GM12891 (cell line): Measurements from ENCODE around the gene GRIK3.

Experiments used
- DNase-seq: peaks from one replicate; pipeline ENCODE4 v3.0.0; 2011; ENCODE audit warnings: low spot score; ENCODE audit not compliant: insufficient read length
- FAIRE-seq: peaks from 2 replicates; lab custom pipeline; 2011; peaks lifted over from hg19 to GRCh38; lab: Jason Lieb, UNC
- PAX5 ChIP-seq: IDR thresholded peaks from 2 replicates; pipeline ENCODE4 v1.6.1; 2011; ENCODE audit warnings: low read length, moderate library complexity, mild to moderate bottlenecking; ENCODE audit not compliant: insufficient read depth, severe bottlenecking
- POLR2A ChIP-seq: IDR thresholded peaks from 2 replicates; pipeline ENCODE4 v1.6.1; 2011; ENCODE audit warnings: low read depth, low read length, control low read depth
- POLR2AphosphoS5 ChIP-seq: IDR thresholded peaks from 2 replicates; pipeline ENCODE4 v1.6.1; 2011; ENCODE audit warnings: low read depth, low read length, control low read depth
- POU2F2 ChIP-seq: IDR thresholded peaks from 2 replicates; pipeline ENCODE4 v1.6.1; 2011; ENCODE audit warnings: low read depth, mild to moderate bottlenecking, control low read depth, low read length, moderate library complexity
- SPI1 ChIP-seq: IDR thresholded peaks from 2 replicates; pipeline ENCODE4 v1.6.1; 2011; ENCODE audit warnings: low read depth, low read length, control low read depth
- TAF1 ChIP-seq: IDR thresholded peaks from 2 replicates; pipeline ENCODE4 v1.6.1; 2011; ENCODE audit warnings: low read depth, low read length, control low read depth

Gene GRIK3

DNA sequence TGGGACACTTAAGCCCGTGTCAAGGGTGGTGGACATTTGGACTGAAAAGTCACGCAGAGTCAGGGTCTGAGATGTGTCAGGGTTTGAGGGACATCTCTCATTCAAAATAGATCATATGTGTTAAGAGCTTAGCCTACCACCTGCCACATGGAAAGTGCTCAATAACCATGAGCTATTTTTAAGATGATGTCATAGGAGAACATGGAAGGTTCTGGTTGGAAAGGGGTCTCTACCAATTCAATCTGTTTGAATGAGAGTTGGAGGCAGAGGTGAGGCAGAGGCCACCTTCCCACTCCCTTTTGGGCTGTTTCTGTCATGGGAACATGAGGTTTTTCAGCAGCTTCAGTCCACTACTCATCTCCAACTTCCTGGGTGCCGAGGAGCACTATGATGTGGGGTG is 239.9 kb downstream of the GRIK3 start:
- no peak for DNase-seq
- no peak for FAIRE-seq
- no peak for TF ChIP-seq POLR2A
- no peak for TF ChIP-seq SPI1
- TF ChIP-seq POU2F2, result no peak
- no peak for TF ChIP-seq POLR2AphosphoS5
- TF ChIP-seq TAF1, result no peak
- TF ChIP-seq PAX5, result no peak

- DNase-seq, result no peak
- no peak for TF ChIP-seq POU2F2
- no peak for TF ChIP-seq POLR2A
- TF ChIP-seq SPI1, result no peak
- no peak for TF ChIP-seq POLR2AphosphoS5
- TF ChIP-seq PAX5, result no peak
- no peak for TF ChIP-seq TAF1
- FAIRE-seq, result no peak
Measured at GRCh38 chr1:36793452-36793851, 240.9 kb downstream of the GRIK3 start.

DNA sequence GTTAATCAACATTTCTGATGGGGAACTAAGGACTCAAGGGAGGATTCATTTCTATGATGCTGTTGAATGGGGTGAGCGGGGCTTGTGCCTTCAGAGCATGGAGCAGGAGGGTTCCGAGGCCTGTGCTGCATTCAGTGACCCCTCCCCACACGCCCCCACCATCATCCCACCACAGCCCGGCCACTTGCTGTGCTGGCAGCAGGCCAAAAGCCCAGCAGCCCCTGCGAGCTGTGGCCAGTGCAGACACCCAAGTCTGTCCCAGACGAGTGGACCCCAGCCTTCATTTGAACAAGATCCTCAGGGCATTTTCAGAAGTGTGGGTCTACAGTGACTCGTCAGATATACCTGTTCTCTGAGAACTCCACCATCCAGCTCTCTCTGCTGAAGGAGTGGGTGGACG is 242.0 kb downstream of the GRIK3 start:
- FAIRE-seq (no peak), DNase-seq (no peak)
- TF ChIP-seq POLR2A, result no peak
- no peak for TF ChIP-seq PAX5
- TF ChIP-seq POLR2AphosphoS5, result no peak
- no peak for TF ChIP-seq SPI1
- TF ChIP-seq TAF1, result no peak
- TF ChIP-seq POU2F2, result no peak

GRCh38 chr1:36790191-36790590 is 244.1 kb downstream of the GRIK3 start:
- FAIRE-seq (no peak), DNase-seq (no peak)
- TF ChIP-seq POLR2AphosphoS5, result no peak
- TF ChIP-seq POLR2A, result no peak
- TF ChIP-seq SPI1, result no peak
- TF ChIP-seq TAF1, result no peak
- no peak for TF ChIP-seq PAX5
- TF ChIP-seq POU2F2, result no peak

DNA sequence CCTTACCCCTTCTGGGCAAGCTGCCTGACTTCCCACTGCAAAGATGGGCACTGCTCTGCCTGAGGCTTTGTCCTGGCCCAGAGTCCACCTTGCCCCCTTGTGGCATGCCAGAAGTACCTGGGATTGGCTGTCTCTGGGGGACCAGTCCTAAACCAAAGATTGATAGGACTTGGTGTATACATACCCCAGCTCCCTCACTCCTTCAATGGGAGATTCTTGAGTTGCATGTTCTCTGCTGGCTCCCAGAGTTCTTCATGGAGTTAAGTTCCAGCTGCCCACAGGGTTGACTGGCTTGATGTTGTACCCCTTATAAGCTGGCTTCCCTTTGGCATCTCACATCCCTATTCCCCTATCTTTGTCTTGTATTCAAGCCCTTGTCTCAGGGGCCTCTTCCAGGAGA is 244.8 kb downstream of the GRIK3 start:
- no peak for DNase-seq
- no peak for TF ChIP-seq TAF1
- no peak for TF ChIP-seq POU2F2
- no peak for TF ChIP-seq SPI1
- no peak for TF ChIP-seq POLR2AphosphoS5
- TF ChIP-seq POLR2A, result no peak
- no peak for TF ChIP-seq PAX5
- FAIRE-seq, result no peak

DNA sequence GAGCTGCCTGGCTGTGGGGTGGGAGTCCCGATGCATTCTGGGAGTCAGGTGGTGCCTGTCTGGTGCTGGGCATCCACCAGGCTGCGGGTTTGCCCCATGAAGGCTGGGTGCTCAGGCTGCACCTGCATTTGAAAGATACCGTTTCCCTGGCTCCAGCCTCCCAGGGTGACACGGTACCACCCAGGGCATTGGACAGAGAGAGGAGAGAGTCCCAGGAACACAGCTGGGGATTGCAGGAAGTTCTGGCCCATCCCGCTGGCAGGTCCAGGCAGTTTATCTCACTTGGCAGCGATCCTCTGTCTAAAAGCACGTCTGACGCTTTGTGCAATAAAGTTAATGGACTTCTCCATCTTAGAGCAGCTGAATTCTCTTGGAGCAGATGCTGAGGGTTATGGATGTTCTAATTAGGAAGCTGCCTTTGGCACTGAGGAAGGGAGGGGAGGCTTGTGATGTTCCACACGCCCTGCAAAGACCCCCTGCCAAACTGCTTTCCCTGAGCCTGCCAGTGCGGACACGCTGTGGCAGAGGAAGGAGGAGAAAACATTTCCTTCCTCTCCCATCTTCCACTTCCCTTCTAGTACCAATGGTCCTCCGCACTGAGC is 246.9 kb downstream of the GRIK3 start:
- DNase-seq (no peak), FAIRE-seq (no peak)
- no peak for TF ChIP-seq PAX5
- TF ChIP-seq POLR2AphosphoS5, result no peak
- TF ChIP-seq POU2F2, result no peak
- no peak for TF ChIP-seq POLR2A
- TF ChIP-seq SPI1, result no peak
- TF ChIP-seq TAF1, result no peak

DNA sequence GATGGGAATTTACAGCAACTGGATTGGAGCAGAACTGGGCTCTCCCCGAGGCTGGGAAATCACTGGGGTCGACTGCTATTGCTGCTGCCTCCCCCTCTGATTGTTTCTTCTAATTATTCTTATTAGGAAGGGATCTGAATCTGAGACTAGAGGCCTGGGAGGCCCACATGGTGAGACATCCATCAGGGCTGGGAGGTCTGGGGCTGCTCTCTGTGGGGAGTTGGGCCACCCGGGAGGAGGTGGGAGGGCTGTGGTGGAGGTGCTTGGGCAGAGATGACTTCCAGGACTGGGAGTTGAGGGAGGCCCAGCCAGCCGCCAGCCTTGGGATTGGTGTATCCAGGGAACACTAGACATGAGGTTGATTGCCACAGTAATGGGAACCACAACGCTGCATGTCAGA is 247.9 kb downstream of the GRIK3 start:
- FAIRE-seq (no peak), DNase-seq (no peak)
- TF ChIP-seq PAX5 (no peak), POLR2AphosphoS5 (no peak), POU2F2 (no peak), SPI1 (no peak), TAF1 (no peak), POLR2A (no peak)

DNA sequence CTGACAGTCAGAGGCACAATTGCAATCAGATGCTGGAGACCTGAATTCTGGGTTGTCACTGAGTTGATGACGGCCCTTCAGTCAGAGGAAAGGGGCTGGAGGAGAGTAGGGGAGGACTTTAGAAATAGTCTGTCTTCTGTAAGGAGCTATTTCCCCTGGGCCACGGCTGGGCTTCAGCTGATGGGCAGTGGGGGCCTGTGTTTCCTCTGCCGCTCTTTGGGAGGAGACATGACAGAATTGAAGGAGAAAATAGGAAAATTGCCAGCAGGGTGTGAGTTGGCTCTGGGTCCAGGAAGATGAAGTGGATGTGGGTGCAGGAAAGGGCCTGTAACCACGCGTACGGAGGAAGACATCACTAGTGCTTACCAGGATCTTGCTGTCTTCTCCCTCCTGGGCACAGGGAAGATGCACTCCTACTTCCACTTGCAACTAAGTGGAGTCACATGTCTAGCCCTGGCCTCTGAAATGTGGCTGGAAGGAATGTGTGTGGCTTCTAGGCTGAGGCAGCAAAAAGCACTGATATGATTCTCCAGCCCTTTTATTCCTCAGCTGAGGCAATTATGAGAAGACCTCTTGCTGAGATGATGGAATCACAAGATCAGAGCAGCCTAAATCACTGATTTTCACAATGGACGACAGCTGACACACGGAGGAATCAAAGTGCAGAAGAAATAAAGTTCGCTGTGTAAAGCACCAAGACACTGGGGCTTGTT is 250.0 kb downstream of the GRIK3 start:
- FAIRE-seq, result no peak
- TF ChIP-seq POU2F2 (no peak), POLR2A (no peak), PAX5 (no peak), POLR2AphosphoS5 (no peak), SPI1 (no peak), TAF1 (no peak)

DNA sequence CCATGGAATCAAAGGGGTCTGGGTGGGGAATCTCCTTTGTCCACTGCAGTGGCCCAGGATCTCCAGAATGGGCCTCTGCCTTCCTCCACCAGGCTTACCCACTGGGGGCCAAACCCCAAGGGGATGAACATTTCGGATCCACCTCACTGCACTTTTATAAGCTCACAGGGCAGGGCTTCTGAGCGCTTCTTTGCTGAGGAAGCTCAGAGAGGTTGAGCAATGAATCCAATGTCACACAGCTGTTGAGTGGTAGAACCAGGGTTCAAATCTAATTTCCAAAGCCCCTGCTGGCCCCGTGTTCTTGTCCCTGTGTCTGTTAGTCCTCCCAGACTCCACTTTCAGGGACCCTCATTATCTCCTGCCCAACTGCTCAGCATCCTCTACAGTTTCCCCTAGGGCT is 250.8 kb downstream of the GRIK3 start:
- DNase-seq (no peak), FAIRE-seq (no peak)
- TF ChIP-seq SPI1 (no peak), POU2F2 (no peak), TAF1 (no peak), POLR2A (no peak), POLR2AphosphoS5 (no peak), PAX5 (no peak)

More for the DNA sequence above, 250.0 kb downstream of the GRIK3 start:
- no peak for DNase-seq

DNA sequence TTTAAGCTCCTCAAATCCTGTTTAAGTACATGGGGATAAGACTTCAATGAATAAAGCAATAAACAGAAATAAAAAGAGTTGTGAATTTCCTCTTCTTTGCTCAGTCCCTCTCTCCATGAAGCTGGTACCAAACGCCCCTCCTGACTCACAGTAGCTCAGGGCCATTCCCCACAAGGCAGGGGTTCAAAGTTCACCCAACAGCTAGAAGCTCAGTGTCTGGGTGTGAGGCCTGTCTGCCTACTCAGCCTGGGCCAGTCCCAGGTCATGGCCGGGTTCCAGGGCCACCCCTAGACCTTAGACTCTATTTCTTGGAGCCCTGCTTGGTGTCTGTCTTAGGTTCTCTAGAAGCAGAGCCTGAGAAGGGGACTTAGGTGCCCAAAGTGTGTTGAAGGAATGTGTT is 251.5 kb downstream of the GRIK3 start:
- FAIRE-seq (no peak), DNase-seq (no peak)
- TF ChIP-seq TAF1, result no peak

DNA sequence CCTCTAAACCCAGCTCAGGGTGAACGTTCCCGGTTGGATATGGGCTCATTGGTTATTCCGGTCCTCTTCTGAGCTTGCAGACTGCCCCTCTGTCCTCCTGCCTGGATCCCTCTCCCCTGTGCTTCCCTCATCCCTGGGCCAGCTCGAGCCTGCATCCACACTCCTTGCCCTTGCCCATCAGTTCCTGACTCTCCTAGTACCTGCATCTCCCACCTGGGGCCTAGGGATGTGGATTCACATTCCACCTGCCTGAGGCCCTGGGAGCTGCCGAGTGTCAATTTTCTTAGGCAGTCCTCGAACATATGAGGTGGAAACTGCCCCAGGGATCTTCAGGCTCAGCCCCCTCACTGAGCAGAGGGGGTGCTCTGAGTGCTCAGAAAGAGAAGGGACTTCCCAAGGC is 252.2 kb downstream of the GRIK3 start:
- no peak for FAIRE-seq
- DNase-seq, result no peak
- no peak for TF ChIP-seq POLR2A
- TF ChIP-seq PAX5, result no peak
- no peak for TF ChIP-seq POLR2AphosphoS5
- no peak for TF ChIP-seq TAF1
- no peak for TF ChIP-seq SPI1
- no peak for TF ChIP-seq POU2F2
